ENCODE data around the gene MCTP2. TPM values are rescaled to one million over a fixed set of nuclear protein-coding genes. Genes with fewer than 3 reads are reported as not detected.

The MCTP2 gene, protein sequence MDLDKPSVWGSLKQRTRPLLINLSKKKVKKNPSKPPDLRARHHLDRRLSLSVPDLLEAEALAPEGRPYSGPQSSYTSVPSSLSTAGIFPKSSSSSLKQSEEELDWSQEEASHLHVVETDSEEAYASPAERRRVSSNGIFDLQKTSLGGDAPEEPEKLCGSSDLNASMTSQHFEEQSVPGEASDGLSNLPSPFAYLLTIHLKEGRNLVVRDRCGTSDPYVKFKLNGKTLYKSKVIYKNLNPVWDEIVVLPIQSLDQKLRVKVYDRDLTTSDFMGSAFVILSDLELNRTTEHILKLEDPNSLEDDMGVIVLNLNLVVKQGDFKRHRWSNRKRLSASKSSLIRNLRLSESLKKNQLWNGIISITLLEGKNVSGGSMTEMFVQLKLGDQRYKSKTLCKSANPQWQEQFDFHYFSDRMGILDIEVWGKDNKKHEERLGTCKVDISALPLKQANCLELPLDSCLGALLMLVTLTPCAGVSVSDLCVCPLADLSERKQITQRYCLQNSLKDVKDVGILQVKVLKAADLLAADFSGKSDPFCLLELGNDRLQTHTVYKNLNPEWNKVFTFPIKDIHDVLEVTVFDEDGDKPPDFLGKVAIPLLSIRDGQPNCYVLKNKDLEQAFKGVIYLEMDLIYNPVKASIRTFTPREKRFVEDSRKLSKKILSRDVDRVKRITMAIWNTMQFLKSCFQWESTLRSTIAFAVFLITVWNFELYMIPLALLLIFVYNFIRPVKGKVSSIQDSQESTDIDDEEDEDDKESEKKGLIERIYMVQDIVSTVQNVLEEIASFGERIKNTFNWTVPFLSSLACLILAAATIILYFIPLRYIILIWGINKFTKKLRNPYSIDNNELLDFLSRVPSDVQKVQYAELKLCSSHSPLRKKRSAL
- 3.9 and 6.0 TPM in 2 replicates for total RNA-seq (ENCODE audit: low replicate concordance)

DNA sequence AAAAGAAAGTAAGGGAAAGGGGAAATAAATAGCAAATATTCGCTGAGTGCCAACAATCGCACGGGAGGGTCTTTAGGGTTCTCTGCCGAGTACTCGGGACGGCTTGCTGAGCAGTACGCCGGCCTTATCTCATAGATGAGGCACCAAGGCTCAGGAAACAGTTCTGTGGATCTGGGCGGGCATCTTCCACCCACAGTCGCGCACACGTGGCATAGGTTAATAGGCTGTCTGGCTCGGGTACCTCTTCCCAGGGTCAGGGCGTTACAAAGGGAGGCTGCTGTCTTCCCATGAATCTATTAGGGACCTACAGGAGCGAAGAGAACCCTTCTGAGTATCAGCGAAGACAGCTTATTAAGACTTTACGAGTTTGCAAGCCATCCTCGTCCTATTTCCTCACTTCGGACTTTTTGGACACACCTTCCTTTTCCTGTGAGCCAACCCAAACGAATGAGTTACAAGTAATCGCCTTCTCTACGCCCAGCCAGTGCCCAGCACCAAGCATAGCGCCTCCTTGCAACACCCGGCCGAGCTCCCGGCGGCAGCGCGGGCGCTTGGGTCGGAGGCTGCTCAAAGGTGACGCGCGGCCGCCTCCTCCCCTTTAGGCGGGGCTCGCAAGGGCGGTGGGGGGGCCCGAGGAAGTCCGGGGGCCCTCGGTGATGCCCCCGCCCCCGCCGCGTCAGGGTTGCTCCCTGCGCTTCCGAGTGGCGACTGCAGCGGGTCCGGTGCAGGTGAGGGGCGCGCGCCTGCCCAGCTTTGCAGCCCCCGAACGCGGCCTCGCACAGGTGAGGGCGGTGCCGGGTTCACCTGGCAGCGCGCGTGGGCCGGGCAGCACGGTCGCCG, at the start of gene MCTP2:
Gene MCTP2 (plus strand): TSS at position 679 of the 840 bp plus-strand sequence. CDS start 66,705 bp downstream, outside the sequence.
- H3K4me3 ChIP-seq (ENCODE audit: low read depth, low read length), result peak within 1 kb of the TSS; percentile 59
- no peak for TF ChIP-seq CTCF (IDR thresholded peaks at IDR 0.05; ENCODE audit: insufficient read depth, low read length)
- DNase-seq (ENCODE audit: low read depth), result peak; percentile 37

- DNase-seq (ENCODE audit: low read depth), result no peak
- no peak for TF ChIP-seq CTCF (IDR thresholded peaks at IDR 0.05; ENCODE audit: insufficient read depth, low read length)
- H3K4me3 ChIP-seq (ENCODE audit: low read depth, low read length), result no peak overlapping the region
These were observed 48.5 kb upstream of the MCTP2 start for GRCh38 chr15:94182883-94183282.

- no peak overlapping the region for H3K4me3 ChIP-seq (ENCODE audit: low read depth, low read length)
- no peak for TF ChIP-seq CTCF (IDR thresholded peaks at IDR 0.05; ENCODE audit: insufficient read depth, low read length)
- DNase-seq (ENCODE audit: low read depth), result no peak
These were observed 45.7 kb upstream of the MCTP2 start for GRCh38 chr15:94185547-94186236.

DNA sequence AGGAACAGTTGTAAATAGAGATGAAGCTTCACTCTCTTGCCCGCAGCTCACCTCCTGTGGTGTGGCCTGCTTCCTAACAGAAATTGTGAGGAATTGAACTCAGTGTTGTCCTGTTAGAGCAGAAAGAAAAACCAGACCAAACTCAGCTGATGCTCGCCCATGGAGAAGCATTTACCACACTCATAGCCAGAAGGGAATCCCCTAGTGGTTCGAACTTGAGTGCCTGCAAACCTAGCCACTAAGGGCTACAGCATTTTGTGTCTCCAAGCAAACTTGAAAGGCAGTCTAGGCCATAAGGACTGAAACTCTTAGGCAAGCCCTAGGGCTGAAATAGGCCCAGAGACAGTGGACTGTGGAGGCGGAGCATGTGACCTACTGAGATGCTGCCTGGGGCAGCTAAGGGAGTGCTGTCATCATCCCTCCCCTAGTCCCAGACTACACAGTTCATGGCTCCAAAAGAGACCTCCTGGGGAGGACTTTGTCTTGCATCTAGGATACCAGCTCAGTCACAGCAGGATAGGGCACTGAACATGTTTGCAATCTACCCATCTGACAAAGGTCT, 44.5 kb upstream of the MCTP2 start:
- no peak for TF ChIP-seq CTCF (IDR thresholded peaks at IDR 0.05; ENCODE audit: insufficient read depth, low read length)

GRCh38 chr15:94193906-94194305, 37.5 kb upstream of the MCTP2 start:
- H3K4me3 ChIP-seq (ENCODE audit: low read depth, low read length), result no peak overlapping the region
- no peak for DNase-seq (ENCODE audit: low read depth)
- no peak for TF ChIP-seq CTCF (IDR thresholded peaks at IDR 0.05; ENCODE audit: insufficient read depth, low read length)

More for the DNA sequence above, 44.5 kb upstream of the MCTP2 start:
- no peak for DNase-seq (ENCODE audit: low read depth)
- H3K4me3 ChIP-seq (ENCODE audit: low read depth, low read length), result no peak overlapping the region

All from fibroblast of the aortic adventitia (primary cell).